Measurements from ENCODE around the gene CD59. TPM values are rescaled to one million over a fixed set of nuclear protein-coding genes. Genes with fewer than 3 reads are reported as not detected.

The CD59 gene
- total RNA-seq, 1 experiment from 2014 or later, result 170 TPM

DNA sequence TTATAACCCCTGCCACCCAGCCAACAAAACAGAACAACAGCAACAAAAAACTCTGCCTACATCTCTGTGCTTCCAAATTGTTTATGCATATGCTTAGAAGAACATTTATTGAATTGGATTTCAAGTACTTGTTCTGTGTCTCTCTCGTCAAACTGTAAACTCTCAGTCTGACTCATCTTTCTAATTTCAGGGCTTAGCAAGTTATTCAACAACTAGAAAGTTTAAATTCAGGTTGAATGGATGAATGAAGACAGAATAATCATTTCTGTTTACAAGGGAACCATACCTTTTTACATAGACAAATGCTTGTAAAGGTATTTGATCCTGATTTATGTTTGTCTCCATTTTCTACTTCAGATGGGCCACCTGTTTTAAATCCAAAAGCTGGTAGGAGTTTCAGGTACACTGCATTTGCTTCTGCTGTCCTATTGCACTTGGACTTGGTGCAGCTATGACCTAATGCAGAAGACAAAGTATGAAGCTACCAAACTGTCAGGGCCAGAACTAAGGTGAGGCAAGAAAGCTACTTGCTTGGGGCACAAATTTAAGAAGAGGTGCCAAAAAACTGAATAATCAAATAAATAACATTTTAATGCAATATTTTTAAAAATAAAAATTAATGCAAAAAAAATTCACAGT is 39.7 kb upstream of the CD59 start:
- no peak overlapping the region; the same call in 1 of the 2 replicates for H3K4me3 ChIP-seq (ENCODE audit: low read length)
- H3K9me2 ChIP-seq (replicated peaks; ENCODE audit: low read length), result no peaks in the 10 kb centered on the region
- H3K27me3 ChIP-seq (ENCODE audit: low read length), result no peaks in the 10 kb centered on the region
- no peaks in the 10 kb centered on the region for H3K9me3 ChIP-seq (ENCODE audit: low read length)
- no peak for ATAC-seq
- intact Hi-C loops (cut with micrococcal nuclease), result no loop called here
- no peaks in the 10 kb centered on the region for H3K36me3 ChIP-seq (ENCODE audit: low read depth, low read length)
- peaks cover 9% of the 10 kb centered on the region; the same call in 1 of the 2 replicates for H4K20me1 ChIP-seq (ENCODE audit: low read length)
- peaks cover 33% of the 10 kb centered on the region for H3K79me2 ChIP-seq (ENCODE audit: low read length)
- no peaks in the 10 kb centered on the region for H3F3A ChIP-seq (ENCODE audit: low read length, unreplicated experiment)
- H2AFZ ChIP-seq (ENCODE audit: low read length), result no peak overlapping the region; the same call in 1 of the 2 replicates
- H3K4me2 ChIP-seq (ENCODE audit: low read length), result peak overlapping the region; percentile 89
- H3K27ac ChIP-seq (ENCODE audit: low read length), result no peak overlapping the region
- H3K9ac ChIP-seq (ENCODE audit: low read length), result no peak overlapping the region
- DNase-seq, result no peak
- H3K4me1 ChIP-seq (ENCODE audit: insufficient read depth, low read length), result peaks cover 36% of the 10 kb centered on the region
- BruUV-seq (replicated peaks), result no TSS peak
- ChIA-PET POLR2A (ENCODE audit: unreplicated experiment) (no interaction called here), CTCF (interaction anchor here (0.6 kb wide), 1 partner anchor 33 kb away, joined by 3 read pairs; no protein-coding TSS in a partner anchor)
- TF ChIP-seq EZH2phosphoT487 (IDR thresholded peaks at IDR 0.05; ENCODE audit: borderline replicate concordance, low read length), result no peak
- TF ChIP-seq, protein P1, sequence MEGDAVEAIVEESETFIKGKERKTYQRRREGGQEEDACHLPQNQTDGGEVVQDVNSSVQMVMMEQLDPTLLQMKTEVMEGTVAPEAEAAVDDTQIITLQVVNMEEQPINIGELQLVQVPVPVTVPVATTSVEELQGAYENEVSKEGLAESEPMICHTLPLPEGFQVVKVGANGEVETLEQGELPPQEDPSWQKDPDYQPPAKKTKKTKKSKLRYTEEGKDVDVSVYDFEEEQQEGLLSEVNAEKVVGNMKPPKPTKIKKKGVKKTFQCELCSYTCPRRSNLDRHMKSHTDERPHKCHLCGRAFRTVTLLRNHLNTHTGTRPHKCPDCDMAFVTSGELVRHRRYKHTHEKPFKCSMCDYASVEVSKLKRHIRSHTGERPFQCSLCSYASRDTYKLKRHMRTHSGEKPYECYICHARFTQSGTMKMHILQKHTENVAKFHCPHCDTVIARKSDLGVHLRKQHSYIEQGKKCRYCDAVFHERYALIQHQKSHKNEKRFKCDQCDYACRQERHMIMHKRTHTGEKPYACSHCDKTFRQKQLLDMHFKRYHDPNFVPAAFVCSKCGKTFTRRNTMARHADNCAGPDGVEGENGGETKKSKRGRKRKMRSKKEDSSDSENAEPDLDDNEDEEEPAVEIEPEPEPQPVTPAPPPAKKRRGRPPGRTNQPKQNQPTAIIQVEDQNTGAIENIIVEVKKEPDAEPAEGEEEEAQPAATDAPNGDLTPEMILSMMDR (conservative IDR thresholded peaks at IDR 0.05; ENCODE audit: low read depth, low read length), result no peak
- no peak for TF ChIP-seq EZH2 (IDR thresholded peaks at IDR 0.05; ENCODE audit: low read length, unreplicated experiment)

DNA sequence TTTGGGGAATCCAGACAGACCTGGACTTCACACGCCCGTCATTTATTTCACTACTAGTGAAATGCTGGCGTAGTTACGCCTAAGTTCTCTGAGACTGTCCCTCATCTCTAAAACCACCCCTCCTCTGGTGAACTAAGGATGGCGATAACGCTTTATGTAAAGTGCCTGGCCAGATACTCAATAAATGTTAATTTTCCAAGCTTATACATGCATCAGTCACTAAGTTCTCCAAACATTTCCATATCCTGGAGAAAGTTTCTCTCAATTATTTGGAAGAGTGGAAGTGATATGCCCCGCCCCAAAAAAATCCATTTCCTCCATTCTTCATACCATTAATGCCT is 39.2 kb upstream of the CD59 start:
- BruUV-seq (replicated peaks), result no TSS peak
- no peak overlapping the region; the same call in 1 of the 2 replicates for H2AFZ ChIP-seq (ENCODE audit: low read length)
- peaks cover 9% of the 10 kb centered on the region; the same call in 1 of the 2 replicates for H4K20me1 ChIP-seq (ENCODE audit: low read length)
- H3K79me2 ChIP-seq (ENCODE audit: low read length), result peaks cover 38% of the 10 kb centered on the region
- TF ChIP-seq EZH2 (IDR thresholded peaks at IDR 0.05; ENCODE audit: low read length, unreplicated experiment) (no peak), EZH2phosphoT487 (IDR thresholded peaks at IDR 0.05; ENCODE audit: borderline replicate concordance, low read length) (no peak)
- TF ChIP-seq, protein P1 (conservative IDR thresholded peaks at IDR 0.05; ENCODE audit: low read depth, low read length), result no peak
- intact Hi-C loops (cut with micrococcal nuclease), result no loop called here
- no peaks in the 10 kb centered on the region for H3K36me3 ChIP-seq (ENCODE audit: low read depth, low read length)
- H3K9me3 ChIP-seq (ENCODE audit: low read length), result no peaks in the 10 kb centered on the region
- no peak for ATAC-seq
- no peak overlapping the region for H3K27ac ChIP-seq (ENCODE audit: low read length)
- ChIA-PET CTCF (interaction anchor here (0.6 kb wide), 1 partner anchor 56 kb away, joined by 3 read pairs; no protein-coding TSS in a partner anchor), POLR2A (ENCODE audit: unreplicated experiment) (no interaction called here)
- H3K27me3 ChIP-seq (ENCODE audit: low read length), result no peaks in the 10 kb centered on the region
- no peaks in the 10 kb centered on the region for H3K9me2 ChIP-seq (replicated peaks; ENCODE audit: low read length)
- peak overlapping the region; percentile 89 for H3K4me2 ChIP-seq (ENCODE audit: low read length)
- H3F3A ChIP-seq (ENCODE audit: low read length, unreplicated experiment), result no peaks in the 10 kb centered on the region
- H3K9ac ChIP-seq (ENCODE audit: low read length), result no peak overlapping the region
- peaks cover 37% of the 10 kb centered on the region for H3K4me1 ChIP-seq (ENCODE audit: insufficient read depth, low read length)
- peak overlapping the region; percentile 97; the same call in 1 of the 2 replicates for H3K4me3 ChIP-seq (ENCODE audit: low read length)
- DNase-seq, result no peak

Measured in PC-3 (cell line).